ENCODE data around the gene GRB2. TPM values are rescaled to one million over a fixed set of nuclear protein-coding genes. Genes with fewer than 3 reads are reported as not detected.
A peak's percentile ranks its signal among the peaks of the same experiment; 100 is the strongest.

GRB2 gene
- total RNA-seq, 1 experiment from 2014 or later = 92.6 TPM

DNA sequence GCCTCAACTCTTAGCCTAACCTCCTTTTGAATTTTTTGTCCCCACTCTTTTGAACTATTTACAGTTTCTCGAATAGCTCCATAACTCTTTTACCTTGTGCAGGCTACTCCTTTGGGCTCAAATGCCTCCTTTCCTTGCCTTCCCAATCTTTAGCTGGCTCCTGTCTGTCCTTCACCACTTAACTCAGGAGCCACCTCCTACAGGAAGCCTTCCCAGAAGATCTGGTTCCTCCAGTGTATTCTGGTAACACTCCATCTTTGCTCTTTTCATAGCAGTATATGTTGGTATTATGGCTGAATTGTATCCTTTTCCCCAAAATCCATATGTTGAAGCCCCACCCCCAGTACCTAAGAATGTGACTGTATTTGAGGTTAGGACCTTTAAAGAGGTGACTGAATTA, 9.0 kb upstream of the GRB2 start (continued):
- TF ChIP-seq, protein P1, sequence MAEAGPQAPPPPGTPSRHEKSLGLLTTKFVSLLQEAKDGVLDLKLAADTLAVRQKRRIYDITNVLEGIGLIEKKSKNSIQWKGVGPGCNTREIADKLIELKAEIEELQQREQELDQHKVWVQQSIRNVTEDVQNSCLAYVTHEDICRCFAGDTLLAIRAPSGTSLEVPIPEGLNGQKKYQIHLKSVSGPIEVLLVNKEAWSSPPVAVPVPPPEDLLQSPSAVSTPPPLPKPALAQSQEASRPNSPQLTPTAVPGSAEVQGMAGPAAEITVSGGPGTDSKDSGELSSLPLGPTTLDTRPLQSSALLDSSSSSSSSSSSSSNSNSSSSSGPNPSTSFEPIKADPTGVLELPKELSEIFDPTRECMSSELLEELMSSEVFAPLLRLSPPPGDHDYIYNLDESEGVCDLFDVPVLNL (CRISPR knock-in tag; IDR thresholded peaks at IDR 0.05; ENCODE audit: borderline replicate concordance, low read depth) = no peak
- TF ChIP-seq E2F1 (CRISPR knock-in tag; IDR thresholded peaks at IDR 0.05) (no peak), ZSCAN18 (CRISPR knock-in tag; IDR thresholded peaks at IDR 0.05) (no peak), MLX (CRISPR knock-in tag; IDR thresholded peaks at IDR 0.05) (no peak), EMX1 (CRISPR knock-in tag; IDR thresholded peaks at IDR 0.05) (no peak)

GRCh38 chr17:75412455-75413317, 7.2 kb upstream of the GRB2 start:
- Mint-ChIP-seq H3K9me3 (no peaks in the 10 kb centered on the region), H3K27me3 (ENCODE audit: low read depth) (peaks cover 9% of the 10 kb centered on the region), H3K4me1 (peaks cover 7% of the 10 kb centered on the region), H3K27ac (peak overlapping the region; percentile 29; the same call in 1 of the 2 replicates), H3K4me3 (0 out of 2 replicates have a peak overlapping the region, but pooled peaks have one; percentile 10), H3K36me3 (no peaks in the 10 kb centered on the region)
- peak; percentile 93 for ATAC-seq
- DNase-seq (ENCODE audit: low spot score) = peak; percentile 78
- ChIA-PET POLR2A (interaction anchor here (0.6 to 1.1 kb wide), 2 partner anchors 151 to 163 kb away, joined by 3 to 4 read pairs; partner anchors contain the start of gene GGA3), CTCF (interaction anchor here (0.6 to 5.9 kb wide), 36 partner anchors 9 to 540 kb away, joined by 3 to 56 read pairs (median 4); partner anchors contain the start of genes FDXR, MIF4GD, MRPS7 and NT5C)
- TF ChIP-seq GTF2I (CRISPR knock-in tag; conservative IDR thresholded peaks at IDR 0.05) (no peak), PRRX2 (CRISPR knock-in tag; IDR thresholded peaks at IDR 0.05) (no peak), ZSCAN18 (CRISPR knock-in tag; IDR thresholded peaks at IDR 0.05) (no peak), CREM (CRISPR knock-in tag; IDR thresholded peaks at IDR 0.05) (no peak), MXD4 (CRISPR knock-in tag; IDR thresholded peaks at IDR 0.05; ENCODE audit: borderline replicate concordance) (no peak), HMGXB4 (CRISPR knock-in tag; IDR thresholded peaks at IDR 0.05) (no peak), ZNF138 (CRISPR knock-in tag; conservative IDR thresholded peaks at IDR 0.05) (no peak)
- TF ChIP-seq, protein P2, sequence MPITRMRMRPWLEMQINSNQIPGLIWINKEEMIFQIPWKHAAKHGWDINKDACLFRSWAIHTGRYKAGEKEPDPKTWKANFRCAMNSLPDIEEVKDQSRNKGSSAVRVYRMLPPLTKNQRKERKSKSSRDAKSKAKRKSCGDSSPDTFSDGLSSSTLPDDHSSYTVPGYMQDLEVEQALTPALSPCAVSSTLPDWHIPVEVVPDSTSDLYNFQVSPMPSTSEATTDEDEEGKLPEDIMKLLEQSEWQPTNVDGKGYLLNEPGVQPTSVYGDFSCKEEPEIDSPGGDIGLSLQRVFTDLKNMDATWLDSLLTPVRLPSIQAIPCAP (CRISPR knock-in tag; IDR thresholded peaks at IDR 0.05) = no peak
- TF ChIP-seq, protein P3, sequence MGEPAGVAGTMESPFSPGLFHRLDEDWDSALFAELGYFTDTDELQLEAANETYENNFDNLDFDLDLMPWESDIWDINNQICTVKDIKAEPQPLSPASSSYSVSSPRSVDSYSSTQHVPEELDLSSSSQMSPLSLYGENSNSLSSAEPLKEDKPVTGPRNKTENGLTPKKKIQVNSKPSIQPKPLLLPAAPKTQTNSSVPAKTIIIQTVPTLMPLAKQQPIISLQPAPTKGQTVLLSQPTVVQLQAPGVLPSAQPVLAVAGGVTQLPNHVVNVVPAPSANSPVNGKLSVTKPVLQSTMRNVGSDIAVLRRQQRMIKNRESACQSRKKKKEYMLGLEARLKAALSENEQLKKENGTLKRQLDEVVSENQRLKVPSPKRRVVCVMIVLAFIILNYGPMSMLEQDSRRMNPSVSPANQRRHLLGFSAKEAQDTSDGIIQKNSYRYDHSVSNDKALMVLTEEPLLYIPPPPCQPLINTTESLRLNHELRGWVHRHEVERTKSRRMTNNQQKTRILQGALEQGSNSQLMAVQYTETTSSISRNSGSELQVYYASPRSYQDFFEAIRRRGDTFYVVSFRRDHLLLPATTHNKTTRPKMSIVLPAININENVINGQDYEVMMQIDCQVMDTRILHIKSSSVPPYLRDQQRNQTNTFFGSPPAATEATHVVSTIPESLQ (CRISPR knock-in tag; IDR thresholded peaks at IDR 0.05) = no peak
- TF ChIP-seq, protein P4, sequence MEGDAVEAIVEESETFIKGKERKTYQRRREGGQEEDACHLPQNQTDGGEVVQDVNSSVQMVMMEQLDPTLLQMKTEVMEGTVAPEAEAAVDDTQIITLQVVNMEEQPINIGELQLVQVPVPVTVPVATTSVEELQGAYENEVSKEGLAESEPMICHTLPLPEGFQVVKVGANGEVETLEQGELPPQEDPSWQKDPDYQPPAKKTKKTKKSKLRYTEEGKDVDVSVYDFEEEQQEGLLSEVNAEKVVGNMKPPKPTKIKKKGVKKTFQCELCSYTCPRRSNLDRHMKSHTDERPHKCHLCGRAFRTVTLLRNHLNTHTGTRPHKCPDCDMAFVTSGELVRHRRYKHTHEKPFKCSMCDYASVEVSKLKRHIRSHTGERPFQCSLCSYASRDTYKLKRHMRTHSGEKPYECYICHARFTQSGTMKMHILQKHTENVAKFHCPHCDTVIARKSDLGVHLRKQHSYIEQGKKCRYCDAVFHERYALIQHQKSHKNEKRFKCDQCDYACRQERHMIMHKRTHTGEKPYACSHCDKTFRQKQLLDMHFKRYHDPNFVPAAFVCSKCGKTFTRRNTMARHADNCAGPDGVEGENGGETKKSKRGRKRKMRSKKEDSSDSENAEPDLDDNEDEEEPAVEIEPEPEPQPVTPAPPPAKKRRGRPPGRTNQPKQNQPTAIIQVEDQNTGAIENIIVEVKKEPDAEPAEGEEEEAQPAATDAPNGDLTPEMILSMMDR (IDR thresholded peaks at IDR 0.05) = peak; percentile 65
- TF ChIP-seq, protein P5, sequence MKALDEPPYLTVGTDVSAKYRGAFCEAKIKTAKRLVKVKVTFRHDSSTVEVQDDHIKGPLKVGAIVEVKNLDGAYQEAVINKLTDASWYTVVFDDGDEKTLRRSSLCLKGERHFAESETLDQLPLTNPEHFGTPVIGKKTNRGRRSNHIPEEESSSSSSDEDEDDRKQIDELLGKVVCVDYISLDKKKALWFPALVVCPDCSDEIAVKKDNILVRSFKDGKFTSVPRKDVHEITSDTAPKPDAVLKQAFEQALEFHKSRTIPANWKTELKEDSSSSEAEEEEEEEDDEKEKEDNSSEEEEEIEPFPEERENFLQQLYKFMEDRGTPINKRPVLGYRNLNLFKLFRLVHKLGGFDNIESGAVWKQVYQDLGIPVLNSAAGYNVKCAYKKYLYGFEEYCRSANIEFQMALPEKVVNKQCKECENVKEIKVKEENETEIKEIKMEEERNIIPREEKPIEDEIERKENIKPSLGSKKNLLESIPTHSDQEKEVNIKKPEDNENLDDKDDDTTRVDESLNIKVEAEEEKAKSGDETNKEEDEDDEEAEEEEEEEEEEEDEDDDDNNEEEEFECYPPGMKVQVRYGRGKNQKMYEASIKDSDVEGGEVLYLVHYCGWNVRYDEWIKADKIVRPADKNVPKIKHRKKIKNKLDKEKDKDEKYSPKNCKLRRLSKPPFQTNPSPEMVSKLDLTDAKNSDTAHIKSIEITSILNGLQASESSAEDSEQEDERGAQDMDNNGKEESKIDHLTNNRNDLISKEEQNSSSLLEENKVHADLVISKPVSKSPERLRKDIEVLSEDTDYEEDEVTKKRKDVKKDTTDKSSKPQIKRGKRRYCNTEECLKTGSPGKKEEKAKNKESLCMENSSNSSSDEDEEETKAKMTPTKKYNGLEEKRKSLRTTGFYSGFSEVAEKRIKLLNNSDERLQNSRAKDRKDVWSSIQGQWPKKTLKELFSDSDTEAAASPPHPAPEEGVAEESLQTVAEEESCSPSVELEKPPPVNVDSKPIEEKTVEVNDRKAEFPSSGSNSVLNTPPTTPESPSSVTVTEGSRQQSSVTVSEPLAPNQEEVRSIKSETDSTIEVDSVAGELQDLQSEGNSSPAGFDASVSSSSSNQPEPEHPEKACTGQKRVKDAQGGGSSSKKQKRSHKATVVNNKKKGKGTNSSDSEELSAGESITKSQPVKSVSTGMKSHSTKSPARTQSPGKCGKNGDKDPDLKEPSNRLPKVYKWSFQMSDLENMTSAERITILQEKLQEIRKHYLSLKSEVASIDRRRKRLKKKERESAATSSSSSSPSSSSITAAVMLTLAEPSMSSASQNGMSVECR (CRISPR knock-in tag; IDR thresholded peaks at IDR 0.05; ENCODE audit: borderline replicate concordance) = no peak
